MM.1S (cell line): ENCODE data around the gene MRRF.

Source experiments
- CTCF ChIP-seq: fragments of 300-600 bp; sonication (generic); IDR thresholded peaks from 2 replicates; pipeline ENCODE4 v1.5.1; 2016; ENCODE audit warnings: antibody characterized with exemption, low read length, mixed read lengths
- EZH2 ChIP-seq: fragments of 300-600 bp; sonication (generic); optimal IDR thresholded peaks from 2 replicates; pipeline ENCODE3; 2017; ENCODE audit warnings: low read depth, mild to moderate bottlenecking, antibody characterized with exemption, low read length, mixed read lengths

- TF ChIP-seq CTCF, result no peak
- TF ChIP-seq EZH2, result no peak
These were observed 41.9 kb upstream of the MRRF start for GRCh38 chr9:122222791-122223190.
